ENCODE measurements around the gene ARHGAP23. TPM values are rescaled to one million over a fixed set of nuclear protein-coding genes. Genes with fewer than 3 reads are reported as not detected.
A peak's percentile ranks its signal among the peaks of the same experiment; 100 is the strongest.

Gene ARHGAP23
- total RNA-seq, 1 experiment from 2014 or later, result 0.04 TPM

DNA sequence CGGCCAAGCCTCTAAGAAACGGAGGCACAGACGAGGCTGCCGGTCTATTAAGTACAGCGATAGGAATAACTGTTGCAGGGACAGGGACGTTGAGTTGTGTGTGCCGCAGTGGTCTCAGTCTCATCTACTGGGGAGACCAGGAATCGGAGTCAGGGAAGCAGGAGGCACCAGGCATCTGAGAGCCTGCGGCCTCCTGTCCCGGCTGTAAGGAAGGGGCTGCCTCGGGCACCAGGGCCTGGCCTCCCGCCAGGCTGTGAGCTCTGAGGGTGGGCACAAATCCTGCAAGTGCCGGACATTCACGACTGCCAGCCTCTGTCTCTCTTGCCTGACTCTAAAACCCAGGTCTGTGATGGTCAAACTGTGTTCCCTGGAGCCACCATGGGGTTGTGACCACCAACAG lies 76.0 kb downstream of the ARHGAP23 start:
- Histone ChIP-seq H2AFZ (ENCODE audit: low read length) (no peak overlapping the region), H3K4me2 (ENCODE audit: low read depth, low read length, poor library complexity, severe bottlenecking) (no peak overlapping the region), H3K79me2 (ENCODE audit: low read length) (no peaks in the 10 kb centered on the region), H3K4me1 (ENCODE audit: low read length) (no peaks in the 10 kb centered on the region), H3K36me3 (ENCODE audit: insufficient read depth, low read length) (no peaks in the 10 kb centered on the region), H3K27me3 (ENCODE audit: low read length) (no peaks in the 10 kb centered on the region), H3K4me3 (ENCODE audit: low read length) (no peak overlapping the region), H3K9me3 (ENCODE audit: low read length) (no peaks in the 10 kb centered on the region), H4K20me1 (ENCODE audit: insufficient read depth, low read depth, low read length) (no peaks in the 10 kb centered on the region), H3K9me2 (replicated peaks; ENCODE audit: insufficient read depth, low read length) (no peaks in the 10 kb centered on the region), H3K9ac (ENCODE audit: low read length) (no peak overlapping the region), H3K27ac (ENCODE audit: low read length) (no peak overlapping the region)
- DNase-seq, result no peak

DNA sequence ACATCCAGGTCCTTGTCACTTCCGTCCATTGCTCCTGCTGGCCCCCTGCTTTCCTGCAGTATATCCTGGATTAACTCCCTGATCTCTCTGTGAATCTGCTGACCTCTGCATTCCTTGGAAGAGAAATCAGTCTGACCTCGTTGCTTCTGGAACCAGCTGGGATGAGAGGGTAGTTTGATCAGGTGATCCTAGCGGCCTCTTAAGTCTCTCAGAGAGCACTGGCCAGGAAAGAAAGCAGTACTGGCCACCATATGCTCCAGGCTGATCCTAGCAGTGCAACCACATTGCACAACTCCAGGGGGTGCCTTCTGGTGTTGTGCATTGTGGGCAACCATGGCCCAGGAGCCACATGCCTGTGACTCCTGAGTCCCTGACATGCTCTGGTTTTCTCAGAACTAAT lies 79.2 kb downstream of the ARHGAP23 start:
- Histone ChIP-seq H3K36me3 (ENCODE audit: insufficient read depth, low read length) (no peaks in the 10 kb centered on the region), H3K4me3 (ENCODE audit: low read length) (no peak overlapping the region)
- DNase-seq, result no peak

DNA sequence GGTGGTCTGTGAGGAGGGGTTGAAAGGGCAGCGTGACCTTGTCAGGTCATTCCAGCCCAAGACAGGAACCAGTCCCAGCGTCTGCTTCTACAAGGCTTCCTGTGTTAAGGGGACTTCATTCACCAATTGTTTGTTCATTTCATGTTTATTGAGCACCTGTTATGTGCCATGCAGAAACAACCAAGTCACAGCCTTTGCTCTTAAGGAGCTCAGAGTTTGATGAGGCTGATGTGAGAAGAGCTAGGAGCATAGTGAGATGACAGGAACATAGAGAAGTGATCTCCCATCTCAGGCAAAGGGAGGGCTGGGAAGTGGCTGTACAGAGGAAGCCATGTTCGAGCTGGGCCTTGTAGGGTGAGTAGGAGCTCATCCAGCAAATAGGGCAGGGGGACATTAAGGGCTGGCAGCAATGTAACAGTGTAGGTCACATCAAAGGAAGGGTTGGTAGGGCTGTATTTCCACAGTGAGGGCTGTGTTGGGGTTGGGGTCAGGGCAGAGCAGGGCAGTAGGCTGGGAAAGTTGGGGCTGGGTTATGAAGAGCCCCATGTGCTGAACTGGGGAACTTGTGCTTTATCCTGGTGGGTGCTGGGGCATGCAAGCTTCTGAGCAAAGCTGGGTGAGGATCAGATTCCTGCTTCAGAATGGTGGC lies 79.8 kb downstream of the ARHGAP23 start:
- Histone ChIP-seq H3K9ac (ENCODE audit: low read length) (no peak overlapping the region), H2AFZ (ENCODE audit: low read length) (no peak overlapping the region), H3K4me3 (ENCODE audit: low read length) (no peak overlapping the region), H3K79me2 (ENCODE audit: low read length) (no peaks in the 10 kb centered on the region), H3K4me1 (ENCODE audit: low read length) (no peaks in the 10 kb centered on the region), H4K20me1 (ENCODE audit: insufficient read depth, low read depth, low read length) (no peaks in the 10 kb centered on the region), H3K36me3 (ENCODE audit: insufficient read depth, low read length) (no peaks in the 10 kb centered on the region), H3K9me3 (ENCODE audit: low read length) (no peaks in the 10 kb centered on the region), H3K27ac (ENCODE audit: low read length) (no peak overlapping the region), H3K4me2 (ENCODE audit: low read depth, low read length, poor library complexity, severe bottlenecking) (no peak overlapping the region), H3K9me2 (replicated peaks; ENCODE audit: insufficient read depth, low read length) (no peaks in the 10 kb centered on the region), H3K27me3 (ENCODE audit: low read length) (no peaks in the 10 kb centered on the region)
- DNase-seq, result no peak

More for the DNA sequence above, 79.2 kb downstream of the ARHGAP23 start:
- H3K79me2 ChIP-seq (ENCODE audit: low read length), result no peaks in the 10 kb centered on the region
- no peak overlapping the region for H3K4me2 ChIP-seq (ENCODE audit: low read depth, low read length, poor library complexity, severe bottlenecking)
- no peaks in the 10 kb centered on the region for H3K4me1 ChIP-seq (ENCODE audit: low read length)
- no peak overlapping the region for H3K9ac ChIP-seq (ENCODE audit: low read length)
- H3K9me2 ChIP-seq (replicated peaks; ENCODE audit: insufficient read depth, low read length), result no peaks in the 10 kb centered on the region
- H3K27ac ChIP-seq (ENCODE audit: low read length), result no peak overlapping the region
- H2AFZ ChIP-seq (ENCODE audit: low read length), result no peak overlapping the region
- no peaks in the 10 kb centered on the region for H3K9me3 ChIP-seq (ENCODE audit: low read length)
- H4K20me1 ChIP-seq (ENCODE audit: insufficient read depth, low read depth, low read length), result no peaks in the 10 kb centered on the region
- H3K27me3 ChIP-seq (ENCODE audit: low read length), result no peaks in the 10 kb centered on the region

DNA sequence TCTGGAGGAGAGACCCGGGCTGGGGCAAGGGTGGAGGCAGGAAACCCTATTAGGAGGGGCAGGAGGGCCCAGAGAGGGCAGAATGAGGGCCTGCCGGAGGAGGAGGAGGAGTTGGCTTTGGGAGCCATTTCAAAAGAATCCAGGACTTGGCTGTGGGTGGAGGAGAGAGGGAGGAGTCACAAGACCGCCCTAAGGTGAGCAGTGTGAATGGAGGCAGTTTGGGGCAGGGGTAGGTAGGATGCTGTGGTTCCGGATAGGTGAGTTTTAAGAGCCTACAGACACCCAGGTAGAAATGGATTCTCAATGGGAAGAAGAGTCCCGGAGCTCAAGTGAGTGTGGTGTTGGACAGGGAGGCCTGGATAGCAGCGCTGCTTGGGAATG lies 80.3 kb downstream of the ARHGAP23 start:
- no peaks in the 10 kb centered on the region for H4K20me1 ChIP-seq (ENCODE audit: insufficient read depth, low read depth, low read length)
- no peaks in the 10 kb centered on the region for H3K9me2 ChIP-seq (replicated peaks; ENCODE audit: insufficient read depth, low read length)
- no peaks in the 10 kb centered on the region for H3K36me3 ChIP-seq (ENCODE audit: insufficient read depth, low read length)
- H3K4me1 ChIP-seq (ENCODE audit: low read length), result no peaks in the 10 kb centered on the region
- no peak overlapping the region for H3K4me2 ChIP-seq (ENCODE audit: low read depth, low read length, poor library complexity, severe bottlenecking)
- no peak overlapping the region for H2AFZ ChIP-seq (ENCODE audit: low read length)
- no peaks in the 10 kb centered on the region for H3K27me3 ChIP-seq (ENCODE audit: low read length)
- no peaks in the 10 kb centered on the region for H3K79me2 ChIP-seq (ENCODE audit: low read length)
- no peak overlapping the region for H3K27ac ChIP-seq (ENCODE audit: low read length)
- no peak overlapping the region for H3K9ac ChIP-seq (ENCODE audit: low read length)
- no peak overlapping the region for H3K4me3 ChIP-seq (ENCODE audit: low read length)
- H3K9me3 ChIP-seq (ENCODE audit: low read length), result no peaks in the 10 kb centered on the region
- no peak for DNase-seq

DNA sequence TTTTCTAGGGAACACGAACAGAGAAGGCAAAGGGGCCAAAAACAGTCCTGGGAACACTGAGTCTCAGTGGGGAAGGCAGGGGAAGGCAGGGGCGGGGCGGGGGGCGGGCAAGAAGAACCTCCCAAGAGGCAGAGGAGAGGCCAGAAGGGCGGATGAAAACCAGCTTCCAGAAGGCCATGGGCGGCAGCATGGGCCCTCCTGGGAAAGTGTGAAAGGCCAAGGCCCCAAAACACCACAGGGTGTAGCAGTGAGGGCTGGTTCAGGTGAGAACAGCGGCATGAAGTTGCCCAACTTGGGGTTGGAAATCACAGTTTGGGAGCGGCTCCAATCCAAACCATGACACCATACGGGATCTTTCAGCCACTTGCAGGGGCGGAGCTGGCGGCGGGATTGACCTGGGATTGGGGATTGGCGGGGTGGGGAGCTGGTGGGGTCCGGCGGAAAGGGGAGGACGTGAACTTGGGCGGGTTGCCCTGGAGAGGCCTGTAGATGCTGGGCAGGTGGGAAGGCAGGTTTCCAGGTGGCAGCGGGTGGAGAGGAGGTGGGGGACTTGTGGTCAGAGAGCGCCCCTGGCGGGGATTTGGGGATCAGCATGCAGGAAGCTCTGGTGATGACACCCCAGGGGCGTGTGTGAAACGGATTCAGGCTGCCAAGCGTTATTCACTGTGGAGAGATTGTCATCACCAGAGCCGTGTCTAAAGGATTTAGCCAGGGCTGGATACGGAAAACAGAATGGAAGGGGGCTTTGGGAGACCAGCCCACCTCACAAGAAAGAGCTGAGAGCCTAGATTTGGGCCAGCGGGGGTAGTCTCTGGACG lies 80.9 kb downstream of the ARHGAP23 start:
- Histone ChIP-seq H3K4me2 (ENCODE audit: low read depth, low read length, poor library complexity, severe bottlenecking) (no peak overlapping the region), H3K79me2 (ENCODE audit: low read length) (no peaks in the 10 kb centered on the region), H3K4me3 (ENCODE audit: low read length) (no peak overlapping the region), H3K27ac (ENCODE audit: low read length) (no peak overlapping the region), H3K4me1 (ENCODE audit: low read length) (no peaks in the 10 kb centered on the region), H2AFZ (ENCODE audit: low read length) (no peak overlapping the region), H3K27me3 (ENCODE audit: low read length) (no peaks in the 10 kb centered on the region), H3K9ac (ENCODE audit: low read length) (no peak overlapping the region), H3K9me2 (replicated peaks; ENCODE audit: insufficient read depth, low read length) (no peaks in the 10 kb centered on the region), H3K9me3 (ENCODE audit: low read length) (no peaks in the 10 kb centered on the region), H3K36me3 (ENCODE audit: insufficient read depth, low read length) (no peaks in the 10 kb centered on the region), H4K20me1 (ENCODE audit: insufficient read depth, low read depth, low read length) (no peaks in the 10 kb centered on the region)
- peak; percentile 91 for DNase-seq

DNA sequence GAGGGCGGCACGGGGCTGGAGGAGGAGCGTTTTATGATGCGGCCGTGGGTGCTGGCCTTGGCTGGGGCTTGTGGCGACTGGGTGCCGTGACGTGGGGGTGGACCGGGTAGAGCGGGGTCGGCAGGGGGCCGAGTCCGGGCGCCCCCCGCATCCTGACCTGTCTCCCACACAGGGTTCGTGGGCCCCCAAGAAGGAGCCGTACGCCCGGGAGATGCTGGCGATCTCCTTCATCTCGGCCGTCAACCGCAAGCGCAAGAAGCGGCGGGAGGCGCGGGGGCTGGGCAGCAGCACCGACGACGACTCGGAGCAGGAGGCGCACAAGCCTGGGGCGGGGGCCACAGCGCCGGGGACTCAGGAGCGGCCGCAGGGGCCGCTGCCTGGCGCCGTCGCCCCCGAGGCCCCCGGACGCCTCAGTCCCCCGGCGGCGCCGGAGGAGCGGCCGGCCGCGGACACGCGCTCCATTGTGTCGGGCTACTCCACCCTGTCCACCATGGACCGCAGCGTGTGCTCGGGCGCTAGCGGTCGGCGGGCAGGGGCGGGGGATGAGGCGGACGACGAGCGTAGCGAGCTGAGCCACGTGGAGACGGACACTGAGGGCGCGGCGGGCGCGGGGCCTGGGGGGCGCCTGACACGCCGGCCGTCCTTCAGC lies 81.6 kb downstream of the ARHGAP23 start:
- no peak overlapping the region for H2AFZ ChIP-seq (ENCODE audit: low read length)
- H3K79me2 ChIP-seq (ENCODE audit: low read length), result no peaks in the 10 kb centered on the region
- H3K27me3 ChIP-seq (ENCODE audit: low read length), result no peaks in the 10 kb centered on the region
- no peaks in the 10 kb centered on the region for H3K4me1 ChIP-seq (ENCODE audit: low read length)
- H3K4me3 ChIP-seq (ENCODE audit: low read length), result no peak overlapping the region
- no peak overlapping the region for H3K9ac ChIP-seq (ENCODE audit: low read length)
- no peaks in the 10 kb centered on the region for H3K9me3 ChIP-seq (ENCODE audit: low read length)
- H3K27ac ChIP-seq (ENCODE audit: low read length), result no peak overlapping the region
- H3K4me2 ChIP-seq (ENCODE audit: low read depth, low read length, poor library complexity, severe bottlenecking), result no peak overlapping the region
- no peaks in the 10 kb centered on the region for H3K36me3 ChIP-seq (ENCODE audit: insufficient read depth, low read length)
- no peaks in the 10 kb centered on the region for H3K9me2 ChIP-seq (replicated peaks; ENCODE audit: insufficient read depth, low read length)
- DNase-seq, result no peak
- no peaks in the 10 kb centered on the region for H4K20me1 ChIP-seq (ENCODE audit: insufficient read depth, low read depth, low read length)

DNA sequence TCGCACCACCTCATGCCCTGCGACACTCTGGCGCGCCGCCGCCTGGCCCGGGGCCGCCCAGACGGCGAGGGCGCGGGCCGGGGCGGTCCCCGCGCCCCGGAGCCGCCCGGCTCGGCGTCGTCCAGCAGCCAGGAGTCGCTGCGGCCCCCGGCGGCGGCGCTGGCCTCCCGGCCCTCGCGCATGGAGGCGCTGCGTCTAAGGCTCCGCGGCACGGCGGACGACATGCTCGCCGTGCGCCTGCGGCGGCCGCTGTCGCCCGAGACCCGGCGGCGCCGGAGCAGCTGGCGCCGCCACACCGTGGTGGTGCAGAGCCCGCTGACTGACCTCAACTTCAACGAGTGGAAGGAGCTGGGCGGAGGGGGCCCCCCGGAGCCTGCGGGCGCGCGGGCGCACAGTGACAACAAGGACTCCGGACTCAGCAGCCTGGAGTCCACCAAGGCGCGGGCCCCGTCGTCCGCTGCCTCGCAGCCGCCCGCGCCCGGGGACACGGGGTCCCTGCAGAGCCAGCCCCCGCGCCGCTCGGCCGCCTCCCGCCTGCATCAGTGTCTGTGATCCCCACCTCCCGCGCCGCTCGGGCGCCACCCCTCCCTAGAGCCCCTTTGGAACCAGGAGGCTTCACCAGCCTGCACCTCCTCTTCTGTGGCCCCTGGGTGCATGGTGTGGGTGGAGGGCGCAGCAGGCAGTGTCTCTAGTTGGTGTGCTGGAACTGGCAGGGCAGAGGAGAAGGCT lies 82.3 kb downstream of the ARHGAP23 start:
- Histone ChIP-seq H3K9me2 (replicated peaks; ENCODE audit: insufficient read depth, low read length) (no peaks in the 10 kb centered on the region), H3K27me3 (ENCODE audit: low read length) (no peaks in the 10 kb centered on the region), H3K36me3 (ENCODE audit: insufficient read depth, low read length) (no peaks in the 10 kb centered on the region), H3K4me2 (ENCODE audit: low read depth, low read length, poor library complexity, severe bottlenecking) (no peak overlapping the region), H3K9me3 (ENCODE audit: low read length) (no peaks in the 10 kb centered on the region), H3K9ac (ENCODE audit: low read length) (no peak overlapping the region), H2AFZ (ENCODE audit: low read length) (no peak overlapping the region), H3K4me3 (ENCODE audit: low read length) (no peak overlapping the region), H3K4me1 (ENCODE audit: low read length) (no peaks in the 10 kb centered on the region), H3K79me2 (ENCODE audit: low read length) (no peaks in the 10 kb centered on the region), H3K27ac (ENCODE audit: low read length) (no peak overlapping the region), H4K20me1 (ENCODE audit: insufficient read depth, low read depth, low read length) (no peaks in the 10 kb centered on the region)
- no peak for DNase-seq
